GM19193 (cell line): ENCODE measurements around the gene GPRC5D.

ENCODE experiments used
- POLR2A ChIP-seq: IDR thresholded peaks from 4 replicates; pipeline ENCODE4 v1.6.1; 2011; ENCODE audit not compliant: insufficient read depth, insufficient read length; ENCODE audit errors: extremely low read depth

GPRC5D gene

DNA sequence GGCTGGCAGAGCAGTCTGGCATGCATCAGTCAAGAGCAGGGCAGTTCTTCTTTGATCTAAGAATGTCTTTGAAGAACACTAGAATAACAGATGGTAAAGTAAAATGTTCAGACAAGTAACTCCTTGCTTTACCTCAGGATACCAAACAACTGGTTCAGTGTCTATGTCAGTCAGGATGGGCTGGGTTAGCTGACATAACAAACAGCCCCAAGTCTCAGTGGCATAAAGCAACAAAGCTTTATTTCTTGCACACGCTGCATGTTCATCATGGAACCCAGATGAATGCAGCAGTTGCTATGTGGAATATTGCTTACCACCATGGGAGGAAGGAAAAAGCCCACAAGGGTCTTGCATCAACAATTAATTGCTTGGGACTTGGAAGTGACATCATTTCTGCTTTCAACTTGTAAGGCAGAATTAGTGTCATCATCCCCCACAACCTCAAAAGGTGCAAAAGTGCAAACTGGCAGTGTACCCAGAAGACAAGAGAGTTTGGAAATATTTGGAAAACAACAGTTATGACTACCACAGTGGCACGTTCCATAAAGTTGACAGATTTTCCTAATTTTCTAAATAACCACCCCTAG lies 21.2 kb downstream of the GPRC5D start:
- TF ChIP-seq POLR2A, result no peak

DNA sequence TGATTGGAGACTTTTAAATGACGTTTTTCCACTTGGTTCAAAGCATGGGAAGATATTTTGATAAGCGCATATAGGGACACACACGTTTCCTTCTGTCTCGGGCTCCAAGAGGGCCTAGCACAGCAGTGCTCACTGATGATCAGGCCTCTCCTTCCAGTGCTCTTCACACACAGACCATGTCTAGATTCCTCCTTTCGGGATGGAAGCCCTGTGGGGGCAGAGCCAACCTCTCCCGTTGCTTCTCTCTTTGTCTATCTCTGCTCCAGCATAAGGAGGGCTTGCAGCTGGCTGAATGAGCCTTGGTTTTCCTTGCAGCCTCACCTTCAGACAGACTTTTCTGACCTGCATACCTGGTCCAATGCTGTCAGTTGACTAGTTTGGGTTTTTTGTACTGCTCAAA lies 22.3 kb downstream of the GPRC5D start:
- no peak for TF ChIP-seq POLR2A

DNA sequence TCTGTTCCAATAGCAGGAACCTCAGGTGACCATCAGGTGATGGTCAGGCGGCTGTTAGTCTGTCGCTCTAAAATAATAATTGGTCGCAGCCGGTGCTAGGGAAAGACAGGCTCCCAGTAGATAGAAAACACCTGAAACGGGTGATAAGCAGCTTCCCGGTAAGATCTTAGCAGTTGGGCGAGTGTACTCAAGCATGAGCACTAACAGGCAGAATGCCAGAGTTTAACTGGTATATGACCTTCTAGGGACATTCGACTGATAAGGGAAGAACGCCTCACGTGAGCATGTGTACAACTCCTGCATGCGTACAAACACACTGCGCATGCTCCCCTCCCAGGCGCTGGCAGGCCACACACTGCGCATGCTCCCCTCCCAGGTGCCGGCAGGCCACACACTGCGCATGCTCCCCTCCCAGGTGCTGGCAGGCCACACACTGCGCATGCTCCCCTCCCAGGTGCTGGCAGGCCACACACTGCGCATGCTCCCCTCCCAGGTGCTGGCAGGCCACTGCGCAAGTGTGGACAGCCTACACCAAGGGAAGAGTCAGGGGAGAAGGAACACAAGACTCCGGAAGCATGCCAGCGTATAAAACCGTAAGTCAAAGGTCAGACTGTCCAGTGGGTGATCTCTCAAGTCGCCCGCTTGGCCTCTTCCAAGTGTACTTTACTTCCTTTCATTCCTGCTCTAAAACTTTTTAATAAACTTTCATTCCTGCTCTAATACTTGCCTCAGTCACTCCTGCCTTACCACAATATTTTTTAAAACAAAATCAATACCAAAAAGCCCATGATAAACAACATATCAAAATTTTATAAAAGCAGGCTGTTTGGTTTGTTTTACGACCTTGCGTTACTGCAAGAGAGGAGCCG lies 24.5 kb downstream of the GPRC5D start:
- no peak for TF ChIP-seq POLR2A

DNA sequence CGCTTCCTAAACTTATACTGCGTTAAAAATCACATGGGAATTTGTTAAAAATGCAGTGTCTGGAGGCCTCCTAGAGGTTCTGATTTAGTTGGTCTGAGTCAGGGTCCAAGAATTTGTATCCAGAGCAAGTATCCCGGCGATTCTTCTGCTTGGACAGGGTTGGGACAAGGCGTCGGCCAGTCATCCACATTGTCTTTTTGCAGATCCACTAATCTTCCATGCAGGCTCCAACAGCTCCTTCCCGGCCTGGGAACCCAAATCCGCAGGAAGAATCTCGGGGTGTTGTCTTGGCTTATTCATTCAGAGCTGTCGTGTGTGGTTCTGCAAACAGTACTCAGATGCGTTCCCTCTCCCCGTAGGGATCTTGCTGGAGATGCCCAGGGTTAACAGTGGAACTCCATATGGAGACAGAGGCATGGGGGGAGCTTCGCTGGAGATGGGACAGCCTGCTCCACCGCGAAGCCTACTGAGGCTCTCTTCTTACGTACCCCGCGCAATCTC lies 25.3 kb downstream of the GPRC5D start:
- no peak for TF ChIP-seq POLR2A

DNA sequence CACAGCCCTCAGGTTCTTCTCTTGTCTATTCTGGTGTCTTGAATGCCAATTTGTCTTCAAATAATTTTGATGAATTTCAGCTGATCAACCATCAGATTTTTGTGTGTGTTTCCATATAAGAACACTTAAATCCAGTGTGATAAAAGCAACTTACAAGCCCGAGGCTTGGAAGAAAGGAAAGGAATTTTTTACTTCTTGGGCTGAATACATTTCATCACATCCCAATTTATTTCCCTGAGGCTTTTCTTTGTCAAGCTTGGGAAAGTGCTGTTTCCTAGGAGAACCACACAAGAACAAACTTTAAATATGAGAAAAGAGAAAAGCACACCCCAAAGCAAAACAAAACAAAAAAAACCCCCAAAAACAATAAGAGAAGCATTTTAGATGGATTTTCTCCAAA lies 26.6 kb downstream of the GPRC5D start:
- TF ChIP-seq POLR2A, result no peak

DNA sequence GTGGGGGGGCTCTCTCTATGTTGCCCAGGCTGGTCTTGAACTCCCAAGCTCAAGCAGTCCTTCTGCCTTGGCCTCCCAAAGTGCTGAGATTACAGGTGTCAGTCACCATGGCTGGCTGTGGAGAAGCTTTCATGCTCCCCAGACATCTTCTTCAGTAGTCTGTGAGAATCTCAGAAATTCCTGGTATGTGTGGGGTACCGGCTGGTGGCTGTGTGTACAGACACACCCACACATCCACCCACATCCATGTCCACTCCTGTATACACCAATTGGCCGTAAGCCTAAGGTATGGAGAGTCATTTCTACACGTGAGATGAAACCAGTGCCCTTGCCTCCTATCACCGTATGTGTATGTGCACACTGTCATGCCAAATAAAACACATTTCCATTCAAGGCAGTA lies 27.8 kb downstream of the GPRC5D start:
- no peak for TF ChIP-seq POLR2A

DNA sequence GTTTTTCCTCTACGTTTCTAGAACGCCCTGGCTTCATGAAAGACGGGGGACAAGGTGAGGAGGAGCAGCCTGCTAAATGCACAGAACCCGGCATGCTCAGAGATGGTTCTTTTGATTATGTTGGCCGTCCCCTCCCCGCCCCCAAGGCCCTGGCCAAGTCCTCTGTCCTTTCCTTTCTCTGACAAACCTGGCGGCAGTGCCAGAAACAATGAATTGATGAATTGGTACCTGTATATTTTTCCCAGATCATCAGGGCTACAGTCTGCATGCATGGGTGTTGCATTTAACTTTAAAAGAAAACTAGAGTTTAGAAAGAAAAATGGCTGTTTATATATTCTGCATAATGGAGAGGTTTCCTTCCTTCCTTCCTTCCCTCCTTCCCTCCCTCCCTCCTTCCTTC lies 29.0 kb downstream of the GPRC5D start:
- no peak for TF ChIP-seq POLR2A

DNA sequence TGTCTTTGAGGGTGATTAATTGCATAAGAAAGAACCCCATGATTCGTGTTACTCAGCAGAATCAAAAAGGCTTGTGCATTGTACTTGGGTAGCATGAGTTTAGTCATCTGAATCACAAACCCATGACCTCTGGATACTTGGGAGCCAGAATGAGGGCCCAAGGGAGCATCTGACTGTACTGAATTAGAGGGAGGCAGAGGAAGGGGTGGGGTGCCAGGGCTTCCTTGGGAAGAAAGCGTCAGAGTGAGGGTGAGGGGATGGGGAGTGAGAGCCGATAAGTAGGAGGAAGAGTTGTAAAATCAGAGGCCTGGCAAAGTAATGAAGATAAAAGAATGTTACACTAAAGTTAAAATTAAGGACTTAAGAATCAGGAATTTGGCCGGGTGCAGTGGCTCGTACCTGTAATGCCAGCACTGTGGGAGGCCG lies 29.8 kb downstream of the GPRC5D start:
- TF ChIP-seq POLR2A, result no peak

DNA sequence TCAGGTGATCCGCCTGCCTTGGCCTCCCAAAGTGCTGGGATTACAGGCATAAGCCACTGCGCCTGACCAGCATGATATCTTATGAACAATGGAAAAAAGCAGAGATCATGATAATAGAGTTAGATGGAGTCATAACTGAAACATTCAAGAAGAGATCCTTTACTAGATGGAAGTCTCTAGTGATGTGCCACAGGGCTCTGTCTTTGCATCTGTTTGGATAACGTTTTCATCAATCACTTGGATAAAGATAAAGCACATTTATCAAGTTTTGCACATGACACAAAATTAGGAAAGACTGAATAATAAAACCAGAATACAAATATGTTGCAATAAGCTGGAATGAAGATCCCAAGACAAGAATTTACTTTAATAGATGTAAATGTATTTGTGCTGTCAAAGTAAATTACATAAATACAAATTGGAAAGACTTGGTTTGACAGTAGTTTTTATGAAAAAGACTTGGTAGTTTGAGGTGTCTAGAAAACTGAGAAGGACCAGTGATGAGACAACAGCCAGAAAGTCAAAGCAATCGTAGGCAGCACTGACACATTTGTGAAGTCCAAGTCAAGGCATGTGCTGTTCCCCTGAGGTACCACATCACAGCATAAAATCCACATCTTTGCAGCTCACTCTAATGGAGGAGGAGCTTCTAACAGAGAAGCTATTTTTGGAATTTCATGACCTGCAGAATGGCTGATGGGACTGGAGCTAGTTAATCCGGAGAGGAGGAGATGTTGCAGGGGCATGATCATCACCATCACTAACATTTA lies 32.1 kb downstream of the GPRC5D start:
- no peak for TF ChIP-seq POLR2A

DNA sequence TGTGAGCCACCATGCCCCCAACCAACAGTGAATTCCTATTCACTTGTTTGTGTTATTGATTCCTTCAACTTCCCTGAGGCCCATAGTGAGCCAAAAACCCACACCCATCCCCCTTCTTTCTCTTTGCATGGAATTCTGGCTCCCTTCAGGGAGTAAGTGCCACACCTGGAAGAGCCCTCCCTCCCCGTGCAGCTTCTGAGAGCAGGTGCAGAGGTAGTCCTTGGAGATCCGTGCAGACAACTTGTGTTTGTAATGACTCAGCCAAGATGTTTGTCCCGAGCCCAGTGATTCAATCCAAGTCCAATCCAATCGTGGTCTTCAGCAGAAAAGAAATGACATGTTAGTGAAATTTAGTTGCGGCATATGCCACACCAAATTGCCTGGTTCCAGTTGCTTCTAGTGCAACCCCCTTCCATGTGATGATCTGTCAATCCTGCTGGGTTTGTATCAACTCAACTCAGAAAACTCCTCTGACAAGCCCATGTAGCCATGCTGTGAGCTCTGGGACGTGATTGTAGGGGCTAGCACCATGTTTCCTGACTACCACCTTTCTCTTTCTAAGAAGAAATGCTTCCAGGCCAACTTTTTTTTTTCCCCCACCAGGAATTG lies 33.1 kb downstream of the GPRC5D start:
- no peak for TF ChIP-seq POLR2A

DNA sequence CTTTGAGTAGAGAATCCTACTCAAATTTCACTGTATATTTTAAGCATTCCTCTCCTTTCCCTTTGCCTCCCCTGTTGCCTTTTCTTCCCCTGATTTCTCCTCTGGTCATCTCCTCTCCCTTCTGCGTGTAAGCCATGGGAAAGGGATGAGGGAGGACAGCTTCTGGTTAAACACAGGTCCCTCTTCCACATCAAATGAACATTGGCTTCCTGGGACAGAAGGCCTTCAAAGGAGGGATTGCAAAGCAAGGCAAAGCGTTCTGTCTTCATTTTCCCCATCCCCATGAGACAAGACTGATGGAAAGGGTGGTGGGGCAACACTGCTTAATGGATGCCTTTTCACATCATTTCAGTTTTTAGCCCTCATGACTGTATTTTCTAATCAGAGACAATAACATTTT lies 34.5 kb downstream of the GPRC5D start:
- no peak for TF ChIP-seq POLR2A

DNA sequence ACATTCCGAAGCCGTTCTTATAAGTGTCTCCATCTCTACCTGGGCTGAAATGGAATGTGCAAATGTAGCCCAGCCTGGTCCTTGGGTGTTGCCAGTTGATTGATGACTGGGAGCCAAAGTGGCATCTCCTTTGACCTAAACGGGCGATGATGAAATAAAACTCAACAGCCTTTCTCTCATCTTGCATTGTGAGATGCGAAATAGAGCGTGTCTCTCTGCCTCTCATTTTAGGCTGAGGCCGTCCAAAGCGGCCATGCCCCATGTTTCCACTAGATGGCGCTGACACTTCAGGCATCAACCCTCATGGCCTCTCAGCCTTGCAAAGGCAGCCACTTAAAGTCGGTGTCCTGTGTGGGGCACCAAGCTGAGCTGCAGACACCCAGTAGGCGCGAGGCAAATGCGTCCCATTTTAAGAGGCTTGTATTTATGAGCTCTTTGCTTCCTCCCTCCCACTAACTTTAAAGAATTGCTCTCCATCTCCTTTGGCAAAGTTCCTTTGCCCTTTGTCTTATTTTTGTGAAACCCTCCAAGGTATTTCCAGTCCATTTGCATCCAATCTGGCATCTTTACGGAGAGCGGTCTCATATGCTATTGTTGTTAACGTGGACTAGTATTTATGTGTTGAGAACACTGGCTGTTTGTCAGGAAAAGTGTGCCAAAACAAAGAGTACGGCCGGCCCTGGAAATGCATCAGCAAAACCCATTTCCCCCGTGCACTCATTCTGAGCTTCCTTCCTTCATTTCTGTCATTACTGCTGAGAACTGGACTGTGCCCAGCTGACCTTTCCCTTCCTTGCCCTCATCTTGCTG lies 35.6 kb downstream of the GPRC5D start:
- TF ChIP-seq POLR2A, result no peak

DNA sequence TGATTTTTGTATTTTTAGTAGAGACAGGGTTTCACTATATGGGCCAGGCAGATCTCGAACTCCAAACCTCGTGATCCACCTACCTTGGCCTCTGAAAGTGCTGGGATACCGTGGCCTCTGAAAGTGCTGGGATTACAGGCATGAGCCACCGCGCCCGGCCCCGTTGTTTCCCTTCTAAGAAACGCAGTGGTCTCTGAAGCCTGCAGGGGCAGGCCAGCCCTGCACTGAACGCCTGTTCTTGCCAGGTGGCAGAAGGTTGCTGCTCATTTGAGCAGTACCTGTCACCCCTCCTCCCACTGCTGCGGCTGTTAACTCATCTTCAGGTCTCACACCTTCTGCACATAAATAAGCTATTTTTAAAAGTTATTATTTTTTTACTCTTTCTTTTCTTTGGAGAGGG lies 36.3 kb downstream of the GPRC5D start:
- TF ChIP-seq POLR2A, result no peak

DNA sequence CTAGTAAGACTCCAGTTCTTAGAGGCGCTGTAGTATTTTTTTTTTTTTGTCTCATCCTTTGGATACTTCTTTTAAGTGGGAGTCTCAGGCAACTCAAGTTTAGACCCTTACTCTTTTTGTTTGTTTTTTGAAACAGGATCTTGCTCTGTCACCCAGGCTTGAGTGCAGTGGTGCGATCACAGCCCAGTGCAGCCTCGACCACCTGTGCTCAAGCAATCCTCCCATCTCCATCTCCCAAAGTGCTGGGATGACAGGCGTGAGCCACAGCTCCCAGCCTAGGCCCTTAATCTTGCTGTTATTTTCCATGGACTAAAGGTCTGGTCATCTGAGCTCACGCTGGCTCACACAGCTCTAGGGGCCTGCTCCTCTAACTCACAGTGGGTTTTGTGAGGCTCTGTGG lies 39.3 kb downstream of the GPRC5D start:
- no peak for TF ChIP-seq POLR2A
